OCI-LY1 (cell line): ENCODE data around the gene CD79A.

Experiments
- H2AFZ ChIP-seq: fragments of 200-600 bp; sonication (generic), shearing (Covaris generic); 2 replicates; pipeline ENCODE4 v1.6.0; 2014; ENCODE audit warnings: antibody characterized with exemption, mild to moderate bottlenecking, low read length
- H3F3A ChIP-seq: fragments of 200-600 bp; sonication (generic), shearing (Covaris generic); 2 replicates; pipeline ENCODE4 v1.6.0; 2014; ENCODE audit warnings: mild to moderate bottlenecking, antibody characterized with exemption, low read length, moderate library complexity; ENCODE audit not compliant: insufficient read depth
- H3K27ac ChIP-seq: fragments of 200-600 bp; sonication (generic); 2 replicates; pipeline ENCODE4 v1.5.1; 2014; ENCODE audit warnings: low read length, mixed run types, mild to moderate bottlenecking, low read depth; ENCODE audit not compliant: poor library complexity, severe bottlenecking
- H3K27me3 ChIP-seq: fragments of 200-600 bp; sonication (generic); 2 replicates; pipeline ENCODE4 v1.6.0; 2014; ENCODE audit warnings: antibody characterized with exemption, mild to moderate bottlenecking, low read length, moderate library complexity; ENCODE audit not compliant: insufficient read depth
- H3K36me3 ChIP-seq: fragments of 200-600 bp; sonication (generic); 2 replicates; pipeline ENCODE4 v1.6.1; 2014; ENCODE audit warnings: mild to moderate bottlenecking, antibody characterized with exemption, low read length, moderate library complexity, mixed read lengths; ENCODE audit not compliant: insufficient read depth
- H3K4me1 ChIP-seq: fragments of 200-600 bp; sonication (generic); 2 replicates; pipeline ENCODE4 v1.5.1; 2014; ENCODE audit warnings: mild to moderate bottlenecking, low read length, moderate library complexity; ENCODE audit not compliant: insufficient read depth, severe bottlenecking
- H3K4me2 ChIP-seq: fragments of 200-600 bp; sonication (generic), shearing (Covaris generic); 2 replicates; pipeline ENCODE4 v1.6.1; 2014; ENCODE audit warnings: low read length
- H3K4me3 ChIP-seq: fragments of 200-600 bp; sonication (generic); 2 replicates; pipeline ENCODE4 v1.5.1; 2014; ENCODE audit warnings: low read length, low read depth, mild to moderate bottlenecking, mixed read lengths; ENCODE audit not compliant: poor library complexity, severe bottlenecking
- H3K79me2 ChIP-seq: fragments of 200-600 bp; shearing (Covaris generic); 2 replicates; pipeline ENCODE4 v1.6.1; 2016; ENCODE audit warnings: mixed run types, low read length, mixed read lengths; ENCODE audit not compliant: insufficient read depth
- H3K9ac ChIP-seq: fragments of 200-600 bp; sonication (generic), shearing (Covaris generic); 2 replicates; pipeline ENCODE4 v1.6.1; 2014; ENCODE audit warnings: mild to moderate bottlenecking, low read length, mixed read lengths
- H3K9me2 ChIP-seq: fragments of 200-600 bp; sonication (generic), shearing (Covaris generic); 2 replicates; pipeline ENCODE4 v1.6.1; 2014; ENCODE audit warnings: low read depth, mild to moderate bottlenecking, low read length, mixed read lengths
- H3K9me3 ChIP-seq: fragments of 200-600 bp; shearing (Covaris generic); 2 replicates; pipeline ENCODE4 v1.6.1; 2014; ENCODE audit warnings: low read length, mixed read lengths
- H4K20me1 ChIP-seq: fragments of 200-600 bp; sonication (generic), shearing (Covaris generic); 2 replicates; pipeline ENCODE4 v1.6.0; 2016; ENCODE audit warnings: mild to moderate bottlenecking, low read length; ENCODE audit not compliant: insufficient read depth
- EZH2 ChIP-seq: fragments of 200-600 bp; sonication (generic), shearing (Covaris generic); IDR thresholded peaks from 2 replicates; pipeline ENCODE4 v1.8.0; 2017; ENCODE audit warnings: borderline replicate concordance, mixed run types, mild to moderate bottlenecking, antibody characterized with exemption, low read length, moderate library complexity, mixed read lengths
- TF ChIP-seq, protein P1 (sequence below): fragments of 200-600 bp; sonication (generic), shearing (Covaris generic); IDR thresholded peaks from 2 replicates; pipeline ENCODE4 v1.5.1; 2017; ENCODE audit warnings: mild to moderate bottlenecking, antibody characterized with exemption, low read length, moderate library complexity, mixed read lengths

The CD79A gene

DNA sequence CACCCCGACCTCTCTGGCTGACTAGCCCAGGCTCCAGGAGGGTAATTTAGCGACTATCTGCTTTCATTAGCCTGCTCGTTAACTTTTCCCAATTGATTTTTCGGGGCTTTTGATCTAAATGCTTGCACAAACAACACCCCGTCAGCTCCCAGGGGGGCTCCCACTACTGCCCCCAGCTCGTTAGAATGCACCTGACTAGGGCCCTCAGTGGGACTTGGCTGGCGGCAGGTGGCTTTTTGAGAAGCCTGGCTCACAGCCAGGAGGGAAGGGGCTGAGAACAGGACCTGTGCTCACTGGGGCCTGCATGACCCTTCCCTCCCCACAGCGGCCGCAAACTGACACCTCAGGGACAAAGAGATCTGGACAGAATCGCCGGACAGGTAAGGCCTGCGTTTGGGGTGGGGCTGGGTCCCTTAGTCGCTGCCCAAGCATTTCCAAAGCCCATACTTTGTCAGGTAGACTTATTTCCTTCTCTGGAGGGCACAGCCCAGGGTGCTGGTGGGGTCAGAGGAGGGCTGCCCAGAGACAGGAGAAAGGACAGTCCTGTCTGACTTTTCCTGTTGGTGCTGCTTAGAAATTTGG, 7.6 kb upstream of the CD79A start:
- H3K4me3 ChIP-seq: peak overlapping the region; percentile 30
- H2AFZ ChIP-seq: no peak overlapping the region
- peaks cover 11% of the 10 kb centered on the region; the same call in 1 of the 2 replicates for H3K79me2 ChIP-seq
- no peaks in the 10 kb centered on the region for H3K9me3 ChIP-seq
- peaks cover 65% of the 10 kb centered on the region for H3K4me1 ChIP-seq
- H3K36me3 ChIP-seq: peaks cover 78% of the 10 kb centered on the region
- H3K9me2 ChIP-seq: no peaks in the 10 kb centered on the region
- peak overlapping the region; percentile 55; the same call in 1 of the 2 replicates for H3K4me2 ChIP-seq
- H3F3A ChIP-seq: peaks cover 14% of the 10 kb centered on the region
- H3K9ac ChIP-seq: peak overlapping the region; percentile 50; the same call in 1 of the 2 replicates
- no peaks in the 10 kb centered on the region for H3K27me3 ChIP-seq
- no peaks in the 10 kb centered on the region for H4K20me1 ChIP-seq
- TF ChIP-seq, protein P1, sequence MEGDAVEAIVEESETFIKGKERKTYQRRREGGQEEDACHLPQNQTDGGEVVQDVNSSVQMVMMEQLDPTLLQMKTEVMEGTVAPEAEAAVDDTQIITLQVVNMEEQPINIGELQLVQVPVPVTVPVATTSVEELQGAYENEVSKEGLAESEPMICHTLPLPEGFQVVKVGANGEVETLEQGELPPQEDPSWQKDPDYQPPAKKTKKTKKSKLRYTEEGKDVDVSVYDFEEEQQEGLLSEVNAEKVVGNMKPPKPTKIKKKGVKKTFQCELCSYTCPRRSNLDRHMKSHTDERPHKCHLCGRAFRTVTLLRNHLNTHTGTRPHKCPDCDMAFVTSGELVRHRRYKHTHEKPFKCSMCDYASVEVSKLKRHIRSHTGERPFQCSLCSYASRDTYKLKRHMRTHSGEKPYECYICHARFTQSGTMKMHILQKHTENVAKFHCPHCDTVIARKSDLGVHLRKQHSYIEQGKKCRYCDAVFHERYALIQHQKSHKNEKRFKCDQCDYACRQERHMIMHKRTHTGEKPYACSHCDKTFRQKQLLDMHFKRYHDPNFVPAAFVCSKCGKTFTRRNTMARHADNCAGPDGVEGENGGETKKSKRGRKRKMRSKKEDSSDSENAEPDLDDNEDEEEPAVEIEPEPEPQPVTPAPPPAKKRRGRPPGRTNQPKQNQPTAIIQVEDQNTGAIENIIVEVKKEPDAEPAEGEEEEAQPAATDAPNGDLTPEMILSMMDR: no peak
- no peak for TF ChIP-seq EZH2
- peak overlapping the region; percentile 100 for H3K27ac ChIP-seq

DNA sequence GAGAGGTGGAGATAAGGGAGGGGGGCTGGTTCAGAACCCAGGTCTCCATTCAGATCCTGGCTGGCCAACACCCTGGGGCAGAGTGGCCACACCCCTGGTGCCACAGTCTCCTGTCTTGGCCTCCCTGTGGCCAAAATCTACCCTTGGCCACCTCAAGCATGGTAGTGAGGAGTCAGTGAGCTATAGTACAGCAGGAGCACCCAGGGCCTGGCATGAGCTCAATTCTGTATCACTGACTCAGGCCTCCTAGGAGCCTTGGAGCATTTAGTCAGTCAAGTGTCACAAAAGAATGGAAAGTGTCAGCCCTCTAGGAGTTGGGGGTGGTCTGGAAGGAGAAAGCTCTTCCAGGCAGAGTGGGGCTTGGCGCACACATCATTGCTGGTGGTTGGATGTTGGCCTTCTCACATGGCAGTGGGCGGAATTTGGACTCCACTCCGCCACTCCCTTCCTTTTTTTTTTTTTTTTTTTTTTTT, 6.6 kb upstream of the CD79A start:
- no peaks in the 10 kb centered on the region for H4K20me1 ChIP-seq
- 0 out of 2 replicates have a peak overlapping the region, but pooled peaks have one; percentile 21 for H3K4me2 ChIP-seq
- peak overlapping the region; percentile 100 for H3K27ac ChIP-seq
- peaks cover 69% of the 10 kb centered on the region for H3K36me3 ChIP-seq
- peaks cover 65% of the 10 kb centered on the region for H3K4me1 ChIP-seq
- no peak overlapping the region for H3K9ac ChIP-seq
- H3F3A ChIP-seq: peaks cover 14% of the 10 kb centered on the region
- H3K4me3 ChIP-seq: no peak overlapping the region
- no peak for TF ChIP-seq EZH2
- TF ChIP-seq, protein P1: no peak
- H3K9me2 ChIP-seq: no peaks in the 10 kb centered on the region
- H3K79me2 ChIP-seq: 0 out of 2 replicates have a peak, but pooled peaks cover 7% of the 10 kb centered on the region
- no peaks in the 10 kb centered on the region for H3K9me3 ChIP-seq
- no peaks in the 10 kb centered on the region for H3K27me3 ChIP-seq
- no peak overlapping the region for H2AFZ ChIP-seq

DNA sequence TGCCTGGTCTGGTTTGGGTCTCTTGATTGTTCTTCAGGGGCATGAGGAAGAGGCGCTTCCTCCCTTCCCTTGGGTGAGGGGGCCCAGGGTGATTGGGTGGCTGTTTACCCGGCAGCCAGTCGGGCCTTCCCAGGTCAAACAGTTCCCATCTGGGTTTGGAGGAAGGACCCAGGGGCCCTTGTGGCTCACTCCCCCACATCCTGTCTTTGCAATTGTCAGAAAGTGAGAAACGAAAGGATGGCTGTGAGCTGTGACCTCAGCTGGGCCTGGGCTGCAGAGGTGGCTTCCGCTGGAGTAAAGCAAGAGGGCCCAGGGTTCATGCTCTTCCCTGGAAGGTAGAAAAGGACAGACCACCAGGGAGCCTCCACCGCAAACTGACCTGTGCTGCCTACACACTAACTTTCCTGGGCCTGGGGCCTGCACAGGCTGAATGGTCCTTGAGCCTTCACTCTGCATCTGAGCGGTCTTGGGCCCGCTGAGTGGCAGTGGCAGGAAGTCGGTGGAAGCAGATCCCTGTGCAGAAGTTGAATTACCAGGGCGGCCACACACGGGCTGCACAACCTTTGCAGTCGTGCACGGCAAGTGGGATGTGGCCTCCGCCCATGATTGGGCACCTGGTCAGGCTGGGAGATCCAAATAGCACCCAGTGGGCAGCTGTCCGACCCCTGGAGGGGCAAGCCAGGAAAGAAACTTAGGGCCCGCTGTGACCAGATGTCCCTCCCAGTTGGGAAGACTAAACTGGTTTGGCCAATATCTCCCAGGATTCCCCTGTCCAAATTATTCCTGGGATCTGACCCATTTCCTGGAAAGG, 5.3 kb upstream of the CD79A start:
- peaks cover 57% of the 10 kb centered on the region for H3K36me3 ChIP-seq
- no peak overlapping the region for H3K4me3 ChIP-seq
- H3K9me2 ChIP-seq: no peaks in the 10 kb centered on the region
- H3K27ac ChIP-seq: peak overlapping the region; percentile 100
- H3F3A ChIP-seq: peaks cover 26% of the 10 kb centered on the region
- TF ChIP-seq EZH2: no peak
- TF ChIP-seq, protein P1: no peak
- 0 out of 2 replicates have a peak, but pooled peaks cover 3% of the 10 kb centered on the region for H3K79me2 ChIP-seq
- no peak overlapping the region for H3K9ac ChIP-seq
- no peaks in the 10 kb centered on the region for H4K20me1 ChIP-seq
- H3K27me3 ChIP-seq: no peaks in the 10 kb centered on the region
- H3K4me2 ChIP-seq: no peak overlapping the region
- no peaks in the 10 kb centered on the region for H3K9me3 ChIP-seq
- peaks cover 67% of the 10 kb centered on the region for H3K4me1 ChIP-seq
- H2AFZ ChIP-seq: no peak overlapping the region
